ENCODE data around the gene AQP7.

GRCh38 chr9:33346564-33346963, 55.8 kb downstream of the AQP7 start:
- TF ChIP-seq EP300 (IDR thresholded peaks at IDR 0.05): no peak
- TF ChIP-seq POLR2A (IDR thresholded peaks at IDR 0.05): no peak
- no peak for TF ChIP-seq CTCF (IDR thresholded peaks at IDR 0.05)
- no peak for TF ChIP-seq POLR2AphosphoS5 (IDR thresholded peaks at IDR 0.05)
